Measurements from ENCODE around the gene PIMREG.

The PIMREG gene

GRCh38 chr17:6437956-6438355 lies 6.3 kb upstream of the PIMREG start:
- no peak for DNase-seq (ENCODE audit: low read depth)

- no peak for DNase-seq (ENCODE audit: low read depth)
Observed at GRCh38 chr17:6439951-6440350, 4.3 kb upstream of the PIMREG start.

GRCh38 chr17:6442775-6443174 lies 1.5 kb upstream of the PIMREG start:
- DNase-seq (ENCODE audit: low read depth), result no peak

GRCh38 chr17:6444571-6445335 lies 498 bp downstream of the PIMREG start:
- DNase-seq (ENCODE audit: low read depth), result no peak

- no peak for DNase-seq (ENCODE audit: low read depth)
Observed at GRCh38 chr17:6446516-6447100, 2.4 kb downstream of the PIMREG start.

- no peak for DNase-seq (ENCODE audit: low read depth)
Observed at GRCh38 chr17:6448473-6448872, 4.2 kb downstream of the PIMREG start.

- DNase-seq (ENCODE audit: low read depth), result no peak
Observed at GRCh38 chr17:6449307-6449706, 5.1 kb downstream of the PIMREG start.

GRCh38 chr17:6450926-6451832 lies 6.9 kb downstream of the PIMREG start:
- DNase-seq (ENCODE audit: low read depth), result no peak

GRCh38 chr17:6452471-6453266 lies 8.4 kb downstream of the PIMREG start:
- DNase-seq (ENCODE audit: low read depth), result no peak

GRCh38 chr17:6453279-6454024 lies 9.2 kb downstream of the PIMREG start:
- no peak for DNase-seq (ENCODE audit: low read depth)

- no peak for DNase-seq (ENCODE audit: low read depth)
Observed at GRCh38 chr17:6454495-6455320, 10.5 kb downstream of the PIMREG start.

- no peak for DNase-seq (ENCODE audit: low read depth)
Observed at GRCh38 chr17:6455321-6455705, 11.1 kb downstream of the PIMREG start.

GRCh38 chr17:6456321-6456720 lies 12.1 kb downstream of the PIMREG start:
- no peak for DNase-seq (ENCODE audit: low read depth)

- DNase-seq (ENCODE audit: low read depth), result peak; percentile 81
Observed at GRCh38 chr17:6456914-6457687, 12.8 kb downstream of the PIMREG start.

- no peak for DNase-seq (ENCODE audit: low read depth)
Observed at GRCh38 chr17:6457688-6458459, 13.6 kb downstream of the PIMREG start.

GRCh38 chr17:6458460-6458950 lies 14.2 kb downstream of the PIMREG start:
- DNase-seq (ENCODE audit: low read depth), result no peak

- no peak for DNase-seq (ENCODE audit: low read depth)
Observed at GRCh38 chr17:6460531-6461161, 16.4 kb downstream of the PIMREG start.

GRCh38 chr17:6461246-6461645 lies 17.0 kb downstream of the PIMREG start:
- DNase-seq (ENCODE audit: low read depth), result no peak
